Heart left ventricle (tissue), 16 donors: ENCODE measurements around the gene RAB1A. TPM values are rescaled to one million over a fixed set of nuclear protein-coding genes. Genes with fewer than 3 reads are reported as not detected.
"Not testable (repeated sequence)": the region's sequence is repeated elsewhere in the genome, so short reads cannot be mapped to it uniquely, and the experiment has no call there.

Experiments used
- ATAC-seq, 4 donors: fragments of 200-7000 bp; cut with Tn5 transposase; one replicate each; pipeline ENCODE4 v1.9.1; 2020 to 2022; ENCODE audit warnings: moderate library complexity in 4 of 4, mild to moderate bottlenecking in 3 of 4, moderate number of reproducible peaks in 1 of 4
- DNase-seq, 5 donors: peaks; one replicate each; pipeline ENCODE4 v3.0.0-alpha.2; 2020
- H3K27ac ChIP-seq, 12 donors: fragments of 200-600 bp; sonication (generic) in 4 of 12; one replicate each; pipeline versions ENCODE4 v1.5.0 to v1.8.0; 2016 to 2022; ENCODE audit warnings: mild to moderate bottlenecking in 2 of 12
- H3K27me3 ChIP-seq, 9 donors: fragments of 200-600 bp; sonication (generic) in 2 of 9; one replicate each; pipeline versions ENCODE4 v1.5.1 to v1.8.0; 2016 to 2022; ENCODE audit warnings: mild to moderate bottlenecking in 3 of 9
- H3K36me3 ChIP-seq, 9 donors: fragments of 200-600 bp; sonication (generic) in 2 of 9; one replicate each; pipeline versions ENCODE4 v1.5.0 to v1.8.0; 2018 to 2022; ENCODE audit warnings: mild to moderate bottlenecking in 2 of 9
- H3K4me1 ChIP-seq, 12 donors: fragments of 200-600 bp; sonication (generic) in 4 of 12; one replicate each; pipeline versions ENCODE4 v1.5.0 to v1.8.0; 2016 to 2022; ENCODE audit warnings: mild to moderate bottlenecking in 3 of 12
- H3K4me3 ChIP-seq, 12 donors: fragments of 200-600 bp; sonication (generic) in 4 of 12; one replicate each; pipeline versions ENCODE4 v1.5.0 to v1.8.0; 2017 to 2022; ENCODE audit warnings: mild to moderate bottlenecking in 9 of 12, moderate library complexity in 4 of 12
- H3K9me3 ChIP-seq, 12 donors: fragments of 200-600 bp; sonication (generic) in 4 of 12; one replicate each; pipeline versions ENCODE4 v1.5.0 to v1.8.0; 2016 to 2022; ENCODE audit warnings: mild to moderate bottlenecking in 1 of 12
- POLR2A ChIP-seq, 2 donors: fragments of 450-650 bp; IDR thresholded peaks; one replicate each; pipeline ENCODE4 v1.6.1; 2017; ENCODE audit warnings: antibody characterized with exemption in 2 of 2, mild to moderate bottlenecking in 2 of 2, moderate library complexity in 2 of 2
- WGBS, 4 donors: extraction: QIAGEN DNeasy Blood & Tissue Kit in 2 of 4; methylation state at CpG; one replicate each; pipeline versions ENCODE4 v1.1.5 to v1.1.7; 2013 to 2018; 5-methylcytosine and 5-hydroxymethylcytosine counted together
- intact Hi-C, 10 donors: fragments of 100-400 bp; cut with DNase I; formaldehyde crosslinking; loops; one replicate each; pipeline versions ENCODE4 v1.11.1 to v1.14.2; 2022
- polyA plus RNA-seq, 2 donors: library from polyadenylated mRNA; stranded (reverse); fragments of 200-250 nt; gene quantifications; one replicate each; pipeline ENCODE4 v1.2.3, GENCODE V29; 2013
- total RNA-seq, 9 donors: library from RNA; depleted of rRNA in 2 of 9; stranded (reverse); fragments of >200 nt in 2 of 9; fragmentation: NEBNext Ultra II Directional in 3 of 9; extraction: Animal tissue kit (Norgen Biotek cat#: 25700) in 3 of 9; gene quantifications; one replicate each; pipeline versions ENCODE4 v1.1.0 to v1.2.4, GENCODE V29; 2016 to 2023
- TF ChIP-seq, protein P1 (sequence below), 12 donors: fragments of 200-600 bp; sonication (generic) in 4 of 12; IDR thresholded peaks; one replicate each; pipeline versions ENCODE4 v1.5.0 to v1.8.0; 2018 to 2022; ENCODE audit warnings: antibody characterized with exemption in 12 of 12, mild to moderate bottlenecking in 5 of 12
- donor health status: ischemic (EF 13 %, LVEDD 7.1; RV severe dilation, severe dysfunction).
- donor health status: healthy with polysubstance abuse.
- donor health status: DM: no; HTN: yes; CAD: no.
- donor health status: DM: no; HTN: no; CAD: no.
- donor health status: ischemic (EF 25% LVEDD 6.9; RV normal size, moderate dysfunction).
- donor health status: ischemic (EF 25% LVEDD 5.7; RV mildly dilated, moderate dysfunction).
- donor health status: healthy.
- donor health status: DM: yes; HTN: yes; CAD: no.
- donor health status: ischemic (EF 35%, LVEDD 5.7; RV mildly dilated, moderate dysfunction).
- donor health status: nonischemic (EF 11% LVEDD 7.7; RV severe dilation, severe dysfunction).
- donor health status: DM: yes; HTN: yes; CAD: no.
- donor health status: PGD.
- donor health status: ischemic (EF 29% LVEDD 5.4; RV normal size, mild dysfunction).
- donor health status: nonischemic (EF 23%, LVEDD 6.1; RV moderate dilation, normal function).

Gene RAB1A
- total and polyA plus RNA-seq, 11 donors, result 49.0 to 164 (median 118) TPM

GRCh38 chr2:65158557-65158956 is 28.7 kb upstream of the RAB1A start:
- intact Hi-C loops, result no loop called here
- TF ChIP-seq POLR2A (IDR thresholded peaks at IDR 0.05), result no peak
- TF ChIP-seq, protein P1, sequence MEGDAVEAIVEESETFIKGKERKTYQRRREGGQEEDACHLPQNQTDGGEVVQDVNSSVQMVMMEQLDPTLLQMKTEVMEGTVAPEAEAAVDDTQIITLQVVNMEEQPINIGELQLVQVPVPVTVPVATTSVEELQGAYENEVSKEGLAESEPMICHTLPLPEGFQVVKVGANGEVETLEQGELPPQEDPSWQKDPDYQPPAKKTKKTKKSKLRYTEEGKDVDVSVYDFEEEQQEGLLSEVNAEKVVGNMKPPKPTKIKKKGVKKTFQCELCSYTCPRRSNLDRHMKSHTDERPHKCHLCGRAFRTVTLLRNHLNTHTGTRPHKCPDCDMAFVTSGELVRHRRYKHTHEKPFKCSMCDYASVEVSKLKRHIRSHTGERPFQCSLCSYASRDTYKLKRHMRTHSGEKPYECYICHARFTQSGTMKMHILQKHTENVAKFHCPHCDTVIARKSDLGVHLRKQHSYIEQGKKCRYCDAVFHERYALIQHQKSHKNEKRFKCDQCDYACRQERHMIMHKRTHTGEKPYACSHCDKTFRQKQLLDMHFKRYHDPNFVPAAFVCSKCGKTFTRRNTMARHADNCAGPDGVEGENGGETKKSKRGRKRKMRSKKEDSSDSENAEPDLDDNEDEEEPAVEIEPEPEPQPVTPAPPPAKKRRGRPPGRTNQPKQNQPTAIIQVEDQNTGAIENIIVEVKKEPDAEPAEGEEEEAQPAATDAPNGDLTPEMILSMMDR (IDR thresholded peaks at IDR 0.05), result no peak
- WGBS, 4 donors, result 83 to 87% (median 87%) methylated on average over 6 of the region's 6 CpGs
- Histone ChIP-seq H3K27me3 (no peaks in the 10 kb centered on the region), H3K36me3 (no peaks in the 10 kb centered on the region), H3K4me3 (no peak overlapping the region), H3K27ac (no peak overlapping the region), H3K9me3 (no peaks in the 10 kb centered on the region), H3K4me1 (peaks cover 0 to 28% (median 4%) of the 10 kb centered on the region in 12 donors)
- ATAC-seq, result no peak
- DNase-seq, result no peak

GRCh38 chr2:65157856-65158255 is 27.9 kb upstream of the RAB1A start:
- ATAC-seq, H3K4me3 ChIP-seq, intact Hi-C loops, H3K9me3 ChIP-seq, H3K36me3 ChIP-seq, DNase-seq, H3K27me3 ChIP-seq, H3K27ac ChIP-seq: not testable (repeated sequence)
- WGBS, 4 donors, result 68 to 86% (median 72%) methylated on average over 5 to 6 of the region's 6 CpGs
- H3K4me1 ChIP-seq, result peaks cover 0 to 22% (median 0%) of the 10 kb centered on the region in 12 donors

DNA sequence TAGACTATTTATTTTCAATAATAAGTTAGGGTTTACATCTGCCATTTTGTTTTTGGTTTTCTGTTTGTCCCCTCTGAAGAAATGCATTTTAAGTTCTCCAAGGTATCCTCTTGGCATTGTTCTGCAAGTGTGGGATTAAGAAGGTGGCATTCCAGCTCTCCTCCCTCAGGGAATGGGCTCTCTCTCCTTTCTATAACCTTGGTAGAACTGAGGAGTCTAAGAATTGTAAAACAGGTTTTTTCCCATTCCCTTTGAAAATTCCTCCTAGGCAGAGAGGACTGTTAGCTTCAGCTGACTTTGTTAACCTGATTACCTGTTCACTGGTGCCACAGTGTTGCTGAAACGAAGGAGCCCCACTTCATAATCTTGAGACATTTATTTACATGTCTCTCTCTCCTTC is 26.1 kb upstream of the RAB1A start:
- no peak for ATAC-seq
- intact Hi-C loops, result no loop called here
- Histone ChIP-seq H3K4me3 (no peak overlapping the region), H3K4me1 (peaks cover 0 to 20% (median 0%) of the 10 kb centered on the region in 12 donors), H3K27me3 (no peaks in the 10 kb centered on the region), H3K36me3 (no peaks in the 10 kb centered on the region), H3K9me3 (no peaks in the 10 kb centered on the region), H3K27ac (no peak overlapping the region)
- WGBS, 4 donors, result 77 to 84% (median 79%) methylated on average over 1 of the region's 1 CpG
- TF ChIP-seq, protein P1 (IDR thresholded peaks at IDR 0.05), result no peak
- TF ChIP-seq POLR2A (IDR thresholded peaks at IDR 0.05), result no peak
- DNase-seq, result no peak

DNA sequence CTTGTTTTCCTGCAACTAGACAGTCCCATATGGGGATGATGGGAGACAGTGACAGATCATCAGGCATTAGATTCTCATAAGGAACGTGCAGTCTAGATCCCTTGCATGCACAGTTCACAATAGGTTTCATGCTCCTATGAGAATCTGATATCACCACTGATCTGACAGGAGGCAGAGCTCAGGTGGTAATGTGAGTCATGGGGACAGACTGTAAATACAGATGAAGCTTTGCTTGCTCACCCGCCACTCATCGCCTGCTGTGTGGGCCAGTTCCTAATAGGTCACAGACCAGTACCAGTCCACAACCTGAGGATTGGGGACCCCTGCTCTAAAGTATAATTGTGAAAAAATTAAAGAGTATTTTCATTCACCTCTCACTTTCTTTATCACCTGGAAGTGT is 23.6 kb upstream of the RAB1A start:
- H3K27me3 ChIP-seq, result no peaks in the 10 kb centered on the region
- no peak for ATAC-seq
- TF ChIP-seq POLR2A (IDR thresholded peaks at IDR 0.05), result no peak
- TF ChIP-seq, protein P1 (IDR thresholded peaks at IDR 0.05), result no peak
- H3K4me3 ChIP-seq, result no peak overlapping the region
- intact Hi-C loops, result no loop called here
- 90 to 96% (median 94%) methylated on average over 3 of the region's 3 CpGs for WGBS, 4 donors
- H3K4me1 ChIP-seq, result peaks cover 0 to 6% (median 0%) of the 10 kb centered on the region in 12 donors
- no peak overlapping the region for H3K27ac ChIP-seq
- DNase-seq, result no peak
- no peaks in the 10 kb centered on the region for H3K36me3 ChIP-seq
- H3K9me3 ChIP-seq, result no peaks in the 10 kb centered on the region

- no peak for DNase-seq
- intact Hi-C loops, result no loop called here
- Histone ChIP-seq H3K27me3 (no peaks in the 10 kb centered on the region), H3K9me3 (no peaks in the 10 kb centered on the region), H3K4me3 (no peak overlapping the region), H3K27ac (no peak overlapping the region), H3K36me3 (no peaks in the 10 kb centered on the region), H3K4me1 (no peaks in the 10 kb centered on the region)
- TF ChIP-seq, protein P1 (IDR thresholded peaks at IDR 0.05), result no peak
- TF ChIP-seq POLR2A (IDR thresholded peaks at IDR 0.05), result no peak
- 64 to 79% (median 78%) methylated on average over 3 of the region's 3 CpGs for WGBS, 4 donors
- no peak for ATAC-seq
Observed at GRCh38 chr2:65146078-65146477, 16.2 kb upstream of the RAB1A start.
